Fibroblast of lung (primary cell): ENCODE data around the gene EXOSC1. TPM values are rescaled to one million over a fixed set of nuclear protein-coding genes. Genes with fewer than 3 reads are reported as not detected.

Experiments
- DNase-seq, 2 donors: peaks; one replicate each; pipeline versions ENCODE4 v3.0.0 to v3.0.0-alpha.2; 2010; ENCODE audit warnings: low read depth in 2 of 2
- H2AFZ ChIP-seq: 2 replicates; pipeline ENCODE4 v1.5.1; 2012; ENCODE audit warnings: low read length, control low read depth, inconsistent platforms
- H3K27ac ChIP-seq: 2 replicates; pipeline ENCODE4 v1.5.1; 2011; ENCODE audit warnings: low read length, control low read depth; ENCODE audit not compliant: insufficient read depth
- H3K27me3 ChIP-seq: 2 replicates; pipeline ENCODE4 v1.5.1; 2011; ENCODE audit warnings: mild to moderate bottlenecking, low read length; ENCODE audit not compliant: control insufficient read depth, insufficient read depth
- H3K36me3 ChIP-seq: 2 replicates; pipeline ENCODE4 v1.5.1; 2011; ENCODE audit warnings: low read length; ENCODE audit not compliant: control insufficient read depth, insufficient read depth
- H3K4me1 ChIP-seq: 2 replicates; pipeline ENCODE4 v1.5.1; 2011; ENCODE audit warnings: low read length; ENCODE audit not compliant: control insufficient read depth, insufficient read depth; ENCODE audit errors: extremely low read depth
- H3K4me2 ChIP-seq: 2 replicates; pipeline ENCODE4 v1.5.1; 2011; ENCODE audit warnings: low read length, control low read depth; ENCODE audit not compliant: insufficient read depth; ENCODE audit errors: extremely low read depth
- H3K4me3 ChIP-seq, 4 experiments: fragments of 200-600 bp in 1 of 4; sonication (generic) in 1 of 4; replicated peaks in 1 of 4; 2 replicates each; pipeline ENCODE4 v1.5.1; 2011 to 2016; ENCODE audit warnings: low read length in 4 of 4, low read depth in 3 of 4, mild to moderate bottlenecking in 3 of 4, control low read depth in 2 of 4, inconsistent platforms in 1 of 4, mixed read lengths in 1 of 4; ENCODE audit not compliant: insufficient read depth in 1 of 4; ENCODE audit errors: control extremely low read depth in 1 of 4
- H3K79me2 ChIP-seq: 2 replicates; pipeline ENCODE4 v1.5.1; 2012; ENCODE audit warnings: mild to moderate bottlenecking, low read length, inconsistent platforms; ENCODE audit not compliant: control insufficient read depth, insufficient read depth
- H3K9ac ChIP-seq: 2 replicates; pipeline ENCODE4 v1.5.1; 2011; ENCODE audit warnings: mild to moderate bottlenecking, low read length, control low read depth; ENCODE audit not compliant: insufficient read depth
- H3K9me3 ChIP-seq: 2 replicates; pipeline ENCODE4 v1.5.1; 2012; ENCODE audit warnings: low read depth, low read length; ENCODE audit not compliant: control insufficient read depth, insufficient read depth
- H4K20me1 ChIP-seq: 2 replicates; pipeline ENCODE4 v1.5.1; 2011; ENCODE audit warnings: low read length; ENCODE audit not compliant: control insufficient read depth, insufficient read depth; ENCODE audit errors: extremely low read depth
- CTCF ChIP-seq, 2 donors: IDR thresholded peaks in 1 of 2; conservative IDR thresholded peaks in 1 of 2; 1 replicate in 1 of 2; 2 replicates in 1 of 2; pipeline ENCODE4 v1.5.1; 2011 to 2012; ENCODE audit warnings: low read length in 2 of 2, control low read depth in 1 of 2, inconsistent platforms in 1 of 2, low read depth in 1 of 2, mild to moderate bottlenecking in 1 of 2
- EZH2 ChIP-seq: IDR thresholded peaks from 2 replicates; pipeline ENCODE4 v1.5.1; 2012; ENCODE audit warnings: low read length, control low read depth, mild to moderate bottlenecking; ENCODE audit errors: missing control alignments
- polyA plus RNA-seq, 2 donors: library from polyadenylated mRNA; depleted of rRNA in 1 of 2; stranded (reverse) in 1 of 2; unstranded in 1 of 2; fragments of >200 nt; gene quantifications; 2 replicates each; pipeline ENCODE4 v1.2.1, GENCODE V29; 2011 to 2012; ENCODE audit warnings: missing spikeins in 1 of 2
- total RNA-seq: library from RNA; depleted of rRNA; stranded (reverse); fragments of >200 nt; gene quantifications from 2 replicates; pipeline ENCODE4 v1.2.1, GENCODE V29; 2014

Gene EXOSC1
- total and polyA plus RNA-seq, 2 donors (not counting 1 experiment from before 2014, with no cell fraction given), result 32.7 to 39.5 TPM

- no peaks in the 10 kb centered on the region for H3K27me3 ChIP-seq
- H3K4me1 ChIP-seq, result no peaks in the 10 kb centered on the region
- H3K27ac ChIP-seq, result no peak overlapping the region
- no peaks in the 10 kb centered on the region for H4K20me1 ChIP-seq
- DNase-seq, result peak; percentile 44 to 59
- no peak overlapping the region for H3K4me2 ChIP-seq
- H3K9me3 ChIP-seq, result no peaks in the 10 kb centered on the region
- H3K9ac ChIP-seq, result no peak overlapping the region
- no peak overlapping the region for H3K4me3 ChIP-seq
- peaks cover 37% of the 10 kb centered on the region for H3K79me2 ChIP-seq
- TF ChIP-seq CTCF (conservative IDR thresholded peaks at IDR 0.05 in 1 of 2, IDR thresholded peaks at IDR 0.05 in 1 of 2; ENCODE audit: low read depth in 1 of 2, low read length in 2 of 2), result no peak
- TF ChIP-seq EZH2, result no peak
- H3K36me3 ChIP-seq, result peaks cover 35% of the 10 kb centered on the region
- no peak overlapping the region for H2AFZ ChIP-seq
Measured at GRCh38 chr10:97454330-97455036, 8.7 kb upstream of the EXOSC1 start.

DNA sequence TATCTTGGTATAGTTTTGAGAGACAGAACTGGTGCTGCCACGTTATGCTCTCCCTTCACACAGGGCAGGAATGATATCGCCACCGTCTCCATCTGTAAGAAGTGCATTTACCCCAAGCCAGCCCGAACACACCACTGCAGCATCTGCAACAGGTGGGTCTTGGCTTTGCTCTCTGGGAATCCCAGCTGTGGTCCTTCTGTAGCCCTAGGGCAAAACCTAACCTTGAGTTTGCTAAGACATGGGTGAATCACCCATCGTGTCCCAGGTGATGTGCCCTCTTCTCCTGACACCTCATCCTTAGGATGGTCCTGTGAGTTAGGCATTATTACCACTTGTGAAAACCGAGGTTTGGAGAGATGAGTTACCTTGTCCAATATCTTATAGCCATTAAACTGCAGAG, 6.5 kb upstream of the EXOSC1 start:
- H3K9me3 ChIP-seq, result no peaks in the 10 kb centered on the region
- no peak overlapping the region for H3K4me3 ChIP-seq
- no peak overlapping the region for H3K9ac ChIP-seq
- H3K27me3 ChIP-seq, result no peaks in the 10 kb centered on the region
- no peaks in the 10 kb centered on the region for H3K4me1 ChIP-seq
- no peaks in the 10 kb centered on the region for H4K20me1 ChIP-seq
- no peak overlapping the region for H3K4me2 ChIP-seq
- peaks cover 20% of the 10 kb centered on the region for H3K36me3 ChIP-seq
- no peak for DNase-seq
- no peak overlapping the region for H2AFZ ChIP-seq
- no peak overlapping the region for H3K27ac ChIP-seq
- TF ChIP-seq EZH2 (no peak), CTCF (conservative IDR thresholded peaks at IDR 0.05 in 1 of 2, IDR thresholded peaks at IDR 0.05 in 1 of 2; ENCODE audit: low read depth in 1 of 2, low read length in 2 of 2) (no peak)
- peaks cover 49% of the 10 kb centered on the region for H3K79me2 ChIP-seq

- no peak for TF ChIP-seq CTCF (conservative IDR thresholded peaks at IDR 0.05 in 1 of 2, IDR thresholded peaks at IDR 0.05 in 1 of 2; ENCODE audit: low read depth in 1 of 2, low read length in 2 of 2)
- TF ChIP-seq EZH2, result no peak
- peaks cover 57% of the 10 kb centered on the region for H3K79me2 ChIP-seq
Measured at GRCh38 chr10:97451605-97452004, 5.8 kb upstream of the EXOSC1 start.

More at GRCh38 chr10:97451605-97452004, 5.8 kb upstream of the EXOSC1 start:
- no peak for DNase-seq
- Histone ChIP-seq H3K36me3 (peaks cover 15% of the 10 kb centered on the region), H3K4me3 (no peak overlapping the region), H3K27ac (no peak overlapping the region), H3K9me3 (no peaks in the 10 kb centered on the region), H3K9ac (no peak overlapping the region), H3K27me3 (no peaks in the 10 kb centered on the region), H4K20me1 (no peaks in the 10 kb centered on the region), H2AFZ (no peak overlapping the region), H3K4me1 (no peaks in the 10 kb centered on the region), H3K4me2 (no peak overlapping the region)
